HG03565 (cell line): ENCODE data around the gene ATG2B.

Experiments
- ATAC-seq: cut with Tn5 transposase; IDR thresholded peaks from one replicate; pipeline ENCODE4 v1.9.1; 2021; ENCODE audit warnings: mild to moderate bottlenecking, moderate library complexity; ENCODE audit not compliant: unreplicated experiment

The ATG2B gene

DNA sequence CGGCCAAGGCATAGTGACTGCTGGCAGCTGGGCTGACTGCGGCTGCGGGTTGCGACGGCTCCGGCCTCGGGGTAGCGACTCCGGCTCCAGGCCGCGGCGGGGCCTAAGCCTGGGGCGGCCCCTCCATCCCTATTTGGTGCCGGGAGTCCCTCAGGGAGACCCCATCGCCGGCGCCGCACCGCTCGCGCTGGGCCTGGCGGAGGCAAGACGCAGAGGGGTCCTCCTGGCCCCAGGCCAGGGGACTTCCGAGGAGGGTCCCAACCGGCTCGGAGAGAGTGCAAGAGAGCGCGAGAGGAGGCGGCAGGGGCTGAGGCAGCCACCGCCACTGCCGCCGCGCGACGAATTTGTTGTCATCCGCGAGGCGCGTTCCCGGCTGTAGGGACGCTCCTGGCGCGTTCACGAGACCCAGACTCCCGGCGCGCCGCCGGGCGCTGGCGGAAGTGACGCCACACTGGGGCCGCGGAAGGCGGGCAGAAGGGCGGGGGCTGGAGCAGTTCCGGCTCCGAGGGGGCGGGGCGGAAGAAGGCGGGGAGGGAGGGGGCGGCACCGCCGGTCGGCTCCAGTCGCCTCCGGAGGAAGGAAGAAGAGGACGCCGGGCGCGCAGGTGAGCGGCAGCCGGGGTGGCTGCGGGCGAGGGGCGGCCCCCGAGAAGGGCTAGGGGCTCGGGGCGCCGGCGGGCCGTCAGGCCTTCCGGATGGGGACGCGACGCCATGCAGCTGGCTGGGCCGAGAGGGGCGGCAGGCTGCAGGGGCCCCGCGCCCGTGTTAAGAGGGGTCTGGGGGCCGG, at the start of gene ATG2B, which contains the start of gene GSKIP:
TSS of gene ATG2B (minus strand) at position 377 of the 786 bp plus-strand sequence. CDS start at position 12, 365 bp downstream.
TSS of gene GSKIP (plus strand) at position 562 of the 786 bp plus-strand sequence. CDS start 18,722 bp downstream, outside the sequence.
- peak; percentile 74 for ATAC-seq

DNA sequence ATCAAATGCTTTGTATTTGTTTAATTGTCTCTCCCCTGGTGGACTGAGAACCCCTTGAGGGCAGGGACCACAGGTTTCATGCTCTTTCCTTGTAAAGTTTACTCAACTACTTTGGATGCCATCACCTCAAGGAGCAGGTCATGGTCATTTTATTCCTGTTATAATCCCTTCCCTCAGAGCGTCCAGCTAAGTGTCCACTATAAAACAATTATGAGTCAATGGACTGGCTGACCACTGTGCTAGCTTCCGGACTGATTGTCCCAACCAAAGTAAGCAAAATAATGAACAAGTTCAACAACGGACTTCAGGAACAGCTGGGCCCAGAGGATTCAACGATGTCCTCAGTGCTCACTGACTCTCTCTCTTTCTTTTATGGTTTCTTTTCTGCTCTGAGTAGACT, 47.0 kb upstream of the ATG2B start:
- no peak for ATAC-seq

DNA sequence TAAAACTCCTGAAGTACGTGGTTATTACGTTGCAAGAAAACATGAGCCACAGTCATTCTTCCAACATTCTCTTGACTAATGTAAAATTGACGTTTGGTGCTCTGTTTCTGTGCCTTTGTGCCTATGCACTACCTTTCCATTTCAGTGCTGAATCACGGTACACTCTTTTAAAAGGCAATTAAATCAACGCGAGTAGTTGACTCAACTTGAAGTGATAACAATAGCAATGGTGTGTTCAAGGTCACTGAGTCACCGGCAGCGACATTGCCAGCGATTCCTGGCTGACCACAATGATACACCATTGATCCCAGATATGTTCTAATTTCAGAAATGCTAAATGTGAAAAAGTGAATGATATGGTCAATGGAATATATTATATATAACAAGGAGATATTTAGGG, 46.6 kb upstream of the ATG2B start:
- ATAC-seq = no peak

- ATAC-seq = no peak
Observed at GRCh38 chr14:96408608-96409007, 45.5 kb upstream of the ATG2B start.

DNA sequence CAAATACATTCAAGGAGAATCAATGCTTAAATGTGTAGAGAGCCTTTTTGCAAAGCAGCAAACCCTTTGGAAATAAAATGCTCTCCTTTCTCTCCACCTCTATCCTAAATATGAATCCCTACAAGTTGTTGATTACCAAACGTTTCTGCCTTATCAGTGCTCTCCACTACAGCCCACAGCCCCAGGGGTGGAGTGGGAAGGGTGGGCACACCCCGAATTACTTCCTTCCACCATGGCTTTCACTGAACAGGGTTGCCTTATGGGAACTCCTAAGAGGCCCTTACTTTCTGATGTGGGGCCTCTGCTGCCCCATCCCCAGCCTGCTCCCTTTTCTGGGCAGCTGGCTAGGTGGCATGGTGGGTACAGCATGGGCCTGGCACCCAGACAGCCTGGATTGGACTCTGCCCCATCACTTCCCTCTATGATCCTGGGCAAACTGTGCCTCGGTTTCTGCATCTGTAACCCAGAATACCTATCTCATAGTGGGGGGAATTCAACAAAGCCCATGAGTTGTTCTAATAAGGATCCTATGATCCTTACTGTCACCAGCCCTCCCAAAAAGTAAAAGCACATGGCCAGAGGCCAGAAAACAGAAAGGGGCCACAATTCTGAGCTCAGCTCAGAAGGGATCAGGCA, 44.9 kb upstream of the ATG2B start:
- ATAC-seq = no peak

- ATAC-seq = no peak
Observed at GRCh38 chr14:96405677-96406076, 42.5 kb upstream of the ATG2B start.

DNA sequence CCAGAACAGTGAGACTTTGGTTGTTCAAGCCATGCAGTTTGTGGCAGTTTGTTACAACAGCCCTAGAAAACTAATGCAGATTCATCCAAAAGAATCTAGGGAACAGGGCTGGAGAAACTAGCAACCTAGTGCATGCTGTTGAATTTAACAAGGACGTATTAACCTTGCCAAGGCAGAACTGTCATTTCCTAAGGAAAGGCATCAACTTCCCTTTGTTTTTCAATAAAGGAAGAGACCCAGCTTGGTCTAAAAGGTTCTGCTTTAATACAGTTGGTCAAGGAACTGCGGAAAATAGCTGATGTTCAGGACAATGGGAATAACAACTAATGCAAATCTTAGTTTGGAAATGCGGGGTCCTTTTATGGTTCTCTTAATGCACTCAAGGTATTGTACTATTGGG, 40.3 kb upstream of the ATG2B start:
- ATAC-seq = no peak

- ATAC-seq = no peak
Observed at GRCh38 chr14:96400495-96400894, 37.4 kb upstream of the ATG2B start.

GRCh38 chr14:96399405-96399804, 36.3 kb upstream of the ATG2B start:
- no peak for ATAC-seq

- ATAC-seq = no peak
Observed at GRCh38 chr14:96398921-96399320, 35.8 kb upstream of the ATG2B start.

GRCh38 chr14:96398432-96398831, 35.3 kb upstream of the ATG2B start:
- ATAC-seq = no peak

DNA sequence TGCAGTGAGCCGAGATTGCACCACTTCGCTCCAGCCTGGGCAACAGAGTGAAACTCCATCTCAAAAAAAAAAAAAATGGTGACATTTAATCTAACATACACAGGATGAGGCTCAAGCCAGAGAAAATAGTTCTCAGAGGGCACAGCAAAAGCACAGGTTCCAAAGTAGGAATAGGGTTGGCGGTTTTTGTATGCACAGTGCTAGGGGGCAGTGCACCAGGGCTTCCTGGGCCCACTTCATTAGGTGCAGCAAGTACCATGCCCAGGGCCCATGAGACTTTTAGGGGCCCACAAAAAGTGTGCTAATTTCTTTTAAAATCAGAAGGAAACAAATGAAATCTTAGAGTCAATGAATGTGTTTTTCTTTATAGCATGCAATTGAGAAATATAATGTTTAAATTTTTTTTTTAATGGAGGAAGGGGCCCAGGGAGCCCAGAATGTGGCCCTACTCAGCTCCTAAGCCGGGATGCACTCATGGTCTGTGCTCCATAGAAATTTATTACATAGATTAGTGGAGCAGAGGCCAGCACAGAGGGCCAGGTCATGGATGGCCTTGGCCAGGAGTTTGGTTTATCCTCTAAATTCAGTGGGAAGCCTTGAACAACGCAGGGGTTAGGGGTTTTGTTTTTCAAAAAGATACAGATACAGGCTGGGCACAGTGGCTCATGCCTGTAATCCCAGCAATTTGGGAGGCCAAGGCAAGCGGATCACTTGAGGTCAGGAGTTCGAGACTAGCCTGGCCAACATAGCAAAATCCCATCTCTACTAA, 31.1 kb upstream of the ATG2B start:
- ATAC-seq = no peak

- ATAC-seq = no peak
Observed at GRCh38 chr14:96393071-96393691, 30.0 kb upstream of the ATG2B start.

GRCh38 chr14:96391293-96392118, 28.4 kb upstream of the ATG2B start:
- peak; percentile 71 for ATAC-seq

- ATAC-seq = no peak
Observed at GRCh38 chr14:96390965-96391292, 27.8 kb upstream of the ATG2B start.

GRCh38 chr14:96385385-96385784, 22.2 kb upstream of the ATG2B start:
- no peak for ATAC-seq

DNA sequence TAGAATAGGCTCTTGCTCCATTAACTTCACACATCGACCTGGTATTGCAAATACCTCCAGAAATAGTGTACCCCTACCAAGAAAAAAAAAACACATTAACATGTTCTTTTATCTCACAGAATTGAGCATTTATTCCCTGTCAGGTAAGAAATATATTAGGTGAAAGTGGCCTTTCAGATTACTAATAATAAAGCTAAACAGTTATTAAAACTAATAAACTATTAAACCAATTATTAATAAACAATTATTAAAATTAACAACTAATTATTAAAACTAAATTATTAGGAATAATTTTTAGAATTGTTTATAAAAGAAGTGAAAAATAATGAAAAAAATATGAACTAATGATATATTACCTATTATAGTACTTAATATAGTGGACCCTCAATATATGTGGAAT, 21.6 kb upstream of the ATG2B start:
- ATAC-seq = no peak

DNA sequence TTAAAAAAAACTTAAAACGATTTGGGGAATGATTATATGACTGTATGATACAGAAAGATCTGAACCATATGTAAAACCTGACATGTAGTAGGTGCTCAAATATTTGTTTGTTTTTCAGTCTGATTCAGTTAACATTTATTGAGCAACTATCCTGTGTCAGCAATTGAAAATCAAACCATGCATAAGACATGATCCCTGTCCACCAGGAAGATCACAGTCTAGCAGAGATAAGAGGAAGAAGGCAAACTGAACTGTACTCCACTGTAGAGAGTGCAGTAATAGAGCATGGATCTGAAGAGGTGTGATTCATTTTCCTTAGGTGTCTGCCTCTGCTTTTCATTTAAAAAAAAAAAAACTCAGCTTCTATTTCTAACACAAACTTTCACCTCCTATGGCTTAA, 20.9 kb upstream of the ATG2B start:
- ATAC-seq = no peak

GRCh38 chr14:96383445-96383844, 20.3 kb upstream of the ATG2B start:
- ATAC-seq = no peak

DNA sequence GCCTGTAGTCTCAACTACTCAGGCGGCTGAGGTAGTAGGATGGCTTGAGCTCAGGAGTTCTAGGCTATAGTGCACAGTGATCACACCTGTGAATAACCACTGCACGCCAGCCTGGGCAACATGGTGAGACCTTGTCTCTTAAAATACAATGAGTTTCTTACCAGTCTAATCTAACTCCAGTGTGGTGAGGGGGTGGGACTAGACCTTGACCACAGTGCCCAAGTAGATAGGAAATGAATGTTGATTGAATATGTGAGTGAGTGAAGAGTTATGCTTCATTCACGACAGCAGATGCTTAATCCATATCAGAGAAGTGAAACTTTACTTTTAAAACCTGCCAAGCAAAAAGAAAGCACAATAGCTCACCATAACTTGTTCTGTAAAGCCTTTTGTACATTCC, 17.6 kb upstream of the ATG2B start:
- ATAC-seq = peak; percentile 64
